Measurements from ENCODE around the gene LARP4B. TPM values are rescaled to one million over a fixed set of nuclear protein-coding genes. Genes with fewer than 3 reads are reported as not detected.

LARP4B gene
- total RNA-seq, 1 experiment from 2014 or later, result 122 TPM

- Histone ChIP-seq H3K4me3 (replicated peaks in 1 of 2; ENCODE audit: low read depth in 1 of 2, low read length in 2 of 2) (no peak overlapping the region), H3K79me2 (ENCODE audit: insufficient read depth, low read length) (no peaks in the 10 kb centered on the region), H3K27ac (ENCODE audit: low read depth, low read length) (no peak overlapping the region), H3K4me1 (ENCODE audit: control insufficient read depth in 1 of 2, insufficient read depth in 2 of 2, low read length in 2 of 2) (peaks cover 6 to 15% of the 10 kb centered on the region in 2 experiments; a peak in 3 of 4 replicates), H3K4me2 (ENCODE audit: low read length) (no peak overlapping the region), H3K9me3 (ENCODE audit: control insufficient read depth in 1 of 2, insufficient read depth in 1 of 2, low read depth in 1 of 2, low read length in 2 of 2) (no peaks in the 10 kb centered on the region), H3K36me3 (ENCODE audit: control insufficient read depth in 1 of 2, insufficient read depth in 2 of 2, low read length in 2 of 2) (no peaks in the 10 kb centered on the region), H3K9ac (ENCODE audit: low read length) (no peak overlapping the region), H4K20me1 (ENCODE audit: insufficient read depth) (no peaks in the 10 kb centered on the region), H3K9me2 (ENCODE audit: insufficient read depth) (no peaks in the 10 kb centered on the region), H3K27me3 (ENCODE audit: insufficient read depth, low read length) (no peaks in the 10 kb centered on the region), H2AFZ (ENCODE audit: low read depth, low read length, poor library complexity, severe bottlenecking) (no peak overlapping the region)
- POLR2A ChIA-PET, result no interaction called here
- BruUV-seq (replicated peaks), result no TSS peak
- no peak for TF ChIP-seq CBX3 (IDR thresholded peaks at IDR 0.05; ENCODE audit: low read depth)
- no peak for TF ChIP-seq MAX (IDR thresholded peaks at IDR 0.05)
- no peak for TF ChIP-seq POLR2A (IDR thresholded peaks at IDR 0.05; ENCODE audit: borderline replicate concordance, extremely low read depth, insufficient read depth, insufficient read length)
- no peak for TF ChIP-seq JUND (IDR thresholded peaks at IDR 0.05)
- TF ChIP-seq POLR2AphosphoS5 (IDR thresholded peaks at IDR 0.05; ENCODE audit: low read depth, low read length), result no peak
- no peak for TF ChIP-seq ZBTB33 (IDR thresholded peaks at IDR 0.05; ENCODE audit: extremely low read depth, insufficient replicate concordance, low read length)
- no peak for TF ChIP-seq SRF (IDR thresholded peaks at IDR 0.05; ENCODE audit: low read depth)
- TF ChIP-seq REST (IDR thresholded peaks at IDR 0.05; ENCODE audit: low read depth), result no peak
- TF ChIP-seq ELF1 (IDR thresholded peaks at IDR 0.05; ENCODE audit: borderline replicate concordance, low read depth), result no peak
- no peak for TF ChIP-seq EZH2 (IDR thresholded peaks at IDR 0.05)
- TF ChIP-seq EZH2phosphoT487 (IDR thresholded peaks at IDR 0.05; ENCODE audit: borderline replicate concordance), result no peak
- no peak for TF ChIP-seq SP1 (IDR thresholded peaks at IDR 0.05; ENCODE audit: low read depth)
- intact Hi-C loops (cut with micrococcal nuclease), result loop anchor here (2.0 to 10.0 kb wide), 2 partner anchors 203 to 277 kb away; no protein-coding TSS in a partner anchor
- ATAC-seq (no peak), DNase-seq (ENCODE audit: low read depth, low spot score) (no peak)
- RAD21 ChIA-PET (ENCODE audit: low non-redundant PET in 1 of 2, low total read pairs in 2 of 2, uncharacterized antibody in 2 of 2, unreplicated experiment in 2 of 2), result no interaction called here
- CTCF ChIA-PET, result no interaction called here
These were observed 143.4 kb downstream of the LARP4B start for GRCh38 chr10:787933-788651.

All from HCT116 (cell line).